Heart right ventricle (tissue), 16 donors: ENCODE results near the gene FAM217A. TPM values are rescaled to one million over a fixed set of nuclear protein-coding genes. Genes with fewer than 3 reads are reported as not detected.

Experiments used
- ATAC-seq, 8 donors: fragments of 200-7000 bp; cut with Tn5 transposase; one replicate each; pipeline ENCODE4 v1.9.1; 2020; ENCODE audit warnings: mild to moderate bottlenecking in 8 of 8, moderate library complexity in 8 of 8, moderate number of reproducible peaks in 1 of 8
- DNase-seq, 2 donors: peaks; one replicate each; pipeline ENCODE4 v3.0.0-alpha.2; 2020
- H3K27ac ChIP-seq, 10 donors: fragments of 200-600 bp; sonication (generic) in 2 of 10; one replicate each; pipeline versions ENCODE4 v1.5.0 to v1.8.0; 2020 to 2022; ENCODE audit warnings: mild to moderate bottlenecking in 3 of 10
- H3K27me3 ChIP-seq, 7 donors: fragments of 200-600 bp; one replicate each; pipeline ENCODE4 v1.8.0; 2021 to 2022; ENCODE audit warnings: mild to moderate bottlenecking in 2 of 7
- H3K36me3 ChIP-seq, 9 donors: fragments of 200-600 bp; sonication (generic) in 1 of 9; one replicate each; pipeline versions ENCODE4 v1.5.0 to v1.8.0; 2020 to 2022; ENCODE audit warnings: mild to moderate bottlenecking in 2 of 9
- H3K4me1 ChIP-seq, 9 donors: fragments of 200-600 bp; sonication (generic) in 1 of 9; one replicate each; pipeline versions ENCODE4 v1.5.0 to v1.8.0; 2020 to 2022; ENCODE audit warnings: mild to moderate bottlenecking in 4 of 9
- H3K4me3 ChIP-seq, 10 donors: fragments of 200-600 bp; sonication (generic) in 2 of 10; one replicate each; pipeline versions ENCODE4 v1.5.0 to v1.8.0; 2020 to 2022; ENCODE audit warnings: mild to moderate bottlenecking in 7 of 10, moderate library complexity in 2 of 10
- H3K9me3 ChIP-seq, 11 donors: fragments of 200-600 bp in 10 of 11; sonication (generic) in 2 of 11; one replicate each; pipeline versions ENCODE4 v1.5.0 to v1.8.0; 2013 to 2022; ENCODE audit warnings: mild to moderate bottlenecking in 2 of 11, control low read depth in 1 of 11, moderate library complexity in 1 of 11
- CTCF ChIP-seq, 9 donors: fragments of 200-600 bp; sonication (generic) in 2 of 9; IDR thresholded peaks; one replicate each; pipeline versions ENCODE4 v1.5.0 to v1.8.0; 2021 to 2022; ENCODE audit warnings: antibody characterized with exemption in 9 of 9, mild to moderate bottlenecking in 5 of 9, moderate library complexity in 1 of 9
- WGBS, 2 donors: extraction: QIAGEN DNeasy Blood & Tissue Kit; methylation state at CpG; one replicate each; pipeline ENCODE4 v1.1.7; 2013; ENCODE audit warnings: inconsistent platforms in 1 of 2; 5-methylcytosine and 5-hydroxymethylcytosine counted together
- intact Hi-C, 10 donors: fragments of 100-400 bp; cut with DNase I; formaldehyde crosslinking; loops; one replicate each; pipeline versions ENCODE4 v1.11.1 to v1.14.2; 2022
- polyA plus RNA-seq, 2 donors: library from polyadenylated mRNA; stranded (reverse); fragments of 200-250 nt; gene quantifications; one replicate each; pipeline ENCODE4 v1.2.3, GENCODE V29; 2013
- total RNA-seq, 10 donors: library from RNA; stranded (reverse); fragmentation: NEBNext Ultra II Directional in 3 of 10; extraction: Animal tissue kit (Norgen Biotek cat#: 25700) in 3 of 10; gene quantifications; one replicate each; pipeline versions ENCODE4 v1.2.1 to v1.2.4, GENCODE V29; 2021 to 2023
- donor health status: Arrhythmogenic right ventricular cardiomyopathy.
- donor health status: ischemic (EF 13 %, LVEDD 7.1; RV severe dilation, severe dysfunction).
- donor health status: healthy with polysubstance abuse.
- donor health status: DM: no; HTN: yes; CAD: no.
- donor health status: DM: no; HTN: no; CAD: no.
- donor health status: ischemic (EF 25% LVEDD 6.9; RV normal size, moderate dysfunction).
- donor health status: ischemic (EF 25% LVEDD 5.7; RV mildly dilated, moderate dysfunction).
- donor health status: healthy.
- donor health status: DM: yes; HTN: yes; CAD: no.
- donor health status: Ischemic cardiomyopathy.
- donor health status: ischemic (EF 35%, LVEDD 5.7; RV mildly dilated, moderate dysfunction).
- donor health status: nonischemic (EF 11% LVEDD 7.7; RV severe dilation, severe dysfunction).
- donor health status: DM: yes; HTN: yes; CAD: no.
- donor health status: PGD.
- donor health status: ischemic (EF 29% LVEDD 5.4; RV normal size, mild dysfunction).
- donor health status: nonischemic (EF 23%, LVEDD 6.1; RV moderate dilation, normal function).

Gene FAM217A
- total and polyA plus RNA-seq, 12 donors, result not detected

- intact Hi-C loops, result loop anchor here in 7 of 10 donors (5.0 to 10.0 kb wide), 6 partner anchors 65 to 155 kb away; no protein-coding TSS in a partner anchor
- no peak overlapping the region for H3K4me3 ChIP-seq
- TF ChIP-seq CTCF (IDR thresholded peaks at IDR 0.05), result no peak
- peaks cover 0 to 100% (median 80%) of the 10 kb centered on the region in 9 donors for H3K36me3 ChIP-seq
- peaks cover 0 to 15% (median 12%) of the 10 kb centered on the region in 9 donors for H3K4me1 ChIP-seq
- WGBS, 2 donors, result 95 to 96% methylated on average over 2 of the region's 2 CpGs
- no peaks in the 10 kb centered on the region for H3K9me3 ChIP-seq
- ATAC-seq, result no peak
- no peaks in the 10 kb centered on the region for H3K27me3 ChIP-seq
- no peak for DNase-seq
- H3K27ac ChIP-seq, result no peak overlapping the region
Measured at GRCh38 chr6:4057036-4057435, 21.9 kb downstream of the FAM217A start.

GRCh38 chr6:4055420-4056041, 23.4 kb downstream of the FAM217A start:
- peak in 7 of 9 donors; percentile 43 to 71 (median 61) for TF ChIP-seq CTCF (IDR thresholded peaks at IDR 0.05)
- ATAC-seq, result peak in 7 of 8 donors; percentile 58 to 92 (median 88)
- peaks cover under 1 to 100% (median 81%) of the 10 kb centered on the region in 9 donors for H3K36me3 ChIP-seq
- intact Hi-C loops, result loop anchor here in 8 of 10 donors (1.0 to 10.0 kb wide), 8 partner anchors 67 to 157 kb away; no protein-coding TSS in a partner anchor
- peaks cover 0 to 15% (median 12%) of the 10 kb centered on the region in 9 donors for H3K4me1 ChIP-seq
- no peaks in the 10 kb centered on the region for H3K27me3 ChIP-seq
- H3K27ac ChIP-seq, result peak overlapping the region in 5 of 10 donors; percentile 7 to 42 (median 26)
- H3K9me3 ChIP-seq, result no peaks in the 10 kb centered on the region
- H3K4me3 ChIP-seq, result no peak overlapping the region
- WGBS, 2 donors, result 33 to 53% methylated on average over 2 of the region's 2 CpGs
- peak in 1 of 2 donors; percentile 30 for DNase-seq

GRCh38 chr6:4049246-4049645, 29.7 kb downstream of the FAM217A start:
- Histone ChIP-seq H3K4me3 (no peak overlapping the region), H3K9me3 (no peaks in the 10 kb centered on the region), H3K27ac (no peak overlapping the region), H3K4me1 (no peaks in the 10 kb centered on the region), H3K27me3 (no peaks in the 10 kb centered on the region), H3K36me3 (peaks cover 0 to 99% (median 68%) of the 10 kb centered on the region in 9 donors)
- 76 to 82% methylated on average over 6 of the region's 6 CpGs for WGBS, 2 donors
- intact Hi-C loops, result no loop called here
- DNase-seq, result no peak
- ATAC-seq, result no peak
- no peak for TF ChIP-seq CTCF (IDR thresholded peaks at IDR 0.05)

- Histone ChIP-seq H3K4me3 (no peak overlapping the region), H3K27ac (no peak overlapping the region), H3K9me3 (no peaks in the 10 kb centered on the region), H3K36me3 (peaks cover 0 to 100% (median 72%) of the 10 kb centered on the region in 9 donors), H3K27me3 (no peaks in the 10 kb centered on the region), H3K4me1 (peaks cover 0 to 16% (median 6%) of the 10 kb centered on the region in 9 donors)
- ATAC-seq (peak in 1 of 8 donors; percentile 37), DNase-seq (no peak)
- TF ChIP-seq CTCF (IDR thresholded peaks at IDR 0.05), result no peak
- intact Hi-C loops, result no loop called here
Measured at GRCh38 chr6:4041480-4041879, 37.5 kb downstream of the FAM217A start.
